Right atrium auricular region (tissue), 2 donors: ENCODE measurements around the gene PAMR1. TPM values are rescaled to one million over a fixed set of nuclear protein-coding genes. Genes with fewer than 3 reads are reported as not detected.

ENCODE experiments used
- DNase-seq: peaks from one replicate; pipeline ENCODE4 v3.0.0-alpha.2; 2019; ENCODE audit warnings: low spot score
- H3K27ac ChIP-seq, 2 donors: fragments of 200-600 bp; sonication (generic); 1 replicate in 1 of 2; 2 replicates in 1 of 2; pipeline ENCODE4 v1.5.1; 2016 to 2019
- H3K27me3 ChIP-seq, 2 donors: fragments of 200-600 bp; sonication (generic); one replicate each; pipeline versions ENCODE4 v1.5.1 to v1.6.0; 2017 to 2019
- H3K36me3 ChIP-seq: fragments of 200-600 bp; sonication (generic); one replicate; pipeline ENCODE4 v1.5.1; 2016
- H3K4me1 ChIP-seq, 2 donors: fragments of 200-600 bp; sonication (generic); one replicate each; pipeline versions ENCODE4 v1.5.1 to v1.6.0; 2017 to 2019
- H3K4me3 ChIP-seq, 2 donors: fragments of 200-600 bp; sonication (generic); 1 replicate in 1 of 2; 2 replicates in 1 of 2; pipeline ENCODE4 v1.5.1; 2017 to 2019; ENCODE audit warnings: mild to moderate bottlenecking in 1 of 2, moderate library complexity in 1 of 2
- H3K9me3 ChIP-seq, 2 donors: fragments of 200-600 bp; sonication (generic); one replicate each; pipeline ENCODE4 v1.5.1; 2019
- total RNA-seq, 2 donors: library from RNA; depleted of rRNA; stranded (reverse); fragments of >200 nt; gene quantifications; one replicate each; pipeline ENCODE4 v1.1.0, GENCODE V29; 2016
- TF ChIP-seq, protein P1 (sequence below), 2 donors: fragments of 200-600 bp; sonication (generic); IDR thresholded peaks; one replicate each; pipeline ENCODE4 v1.5.1; 2019; ENCODE audit warnings: antibody characterized with exemption in 2 of 2

Gene PAMR1
- total RNA-seq, 2 donors from 2014 or later: 8.6 to 15.3 TPM

DNA sequence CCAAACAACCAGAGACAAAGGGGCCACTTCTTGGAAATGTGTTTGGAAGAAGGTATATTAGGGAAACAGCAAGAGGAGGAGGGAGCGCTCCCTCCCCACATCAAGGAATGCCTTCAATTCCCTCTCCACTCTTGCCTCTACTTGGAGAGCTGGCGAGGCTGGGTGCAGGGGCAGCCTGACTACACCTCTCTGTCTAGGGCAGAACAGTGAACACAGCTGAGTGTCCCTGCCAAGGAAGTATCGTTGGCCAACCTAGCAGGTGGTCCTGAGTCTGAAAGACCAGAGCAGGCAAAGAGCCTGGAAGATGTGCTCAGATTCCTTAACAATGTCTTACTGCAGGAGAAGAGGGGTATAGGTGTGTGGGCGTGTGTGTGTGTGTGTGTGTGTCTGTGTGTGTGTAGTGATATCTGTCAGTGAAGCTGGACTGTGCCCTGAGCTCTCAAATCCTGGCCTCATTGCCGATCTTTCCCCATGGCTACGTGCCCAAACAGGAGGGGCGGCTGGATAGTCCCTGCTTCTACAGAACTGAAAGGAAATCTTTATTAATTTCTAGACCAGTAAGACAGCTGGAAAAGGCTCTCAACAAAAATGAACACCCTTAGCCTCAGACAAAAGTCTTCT, 46.8 kb downstream of the PAMR1 start:
- no peak for DNase-seq
- Histone ChIP-seq H3K4me3 (no peak overlapping the region), H3K4me1 (no peaks in the 10 kb centered on the region), H3K27ac (no peak overlapping the region), H3K9me3 (peaks cover 0 to 14% of the 10 kb centered on the region in 2 donors), H3K27me3 (no peaks in the 10 kb centered on the region), H3K36me3 (no peaks in the 10 kb centered on the region)
- TF ChIP-seq, protein P1, sequence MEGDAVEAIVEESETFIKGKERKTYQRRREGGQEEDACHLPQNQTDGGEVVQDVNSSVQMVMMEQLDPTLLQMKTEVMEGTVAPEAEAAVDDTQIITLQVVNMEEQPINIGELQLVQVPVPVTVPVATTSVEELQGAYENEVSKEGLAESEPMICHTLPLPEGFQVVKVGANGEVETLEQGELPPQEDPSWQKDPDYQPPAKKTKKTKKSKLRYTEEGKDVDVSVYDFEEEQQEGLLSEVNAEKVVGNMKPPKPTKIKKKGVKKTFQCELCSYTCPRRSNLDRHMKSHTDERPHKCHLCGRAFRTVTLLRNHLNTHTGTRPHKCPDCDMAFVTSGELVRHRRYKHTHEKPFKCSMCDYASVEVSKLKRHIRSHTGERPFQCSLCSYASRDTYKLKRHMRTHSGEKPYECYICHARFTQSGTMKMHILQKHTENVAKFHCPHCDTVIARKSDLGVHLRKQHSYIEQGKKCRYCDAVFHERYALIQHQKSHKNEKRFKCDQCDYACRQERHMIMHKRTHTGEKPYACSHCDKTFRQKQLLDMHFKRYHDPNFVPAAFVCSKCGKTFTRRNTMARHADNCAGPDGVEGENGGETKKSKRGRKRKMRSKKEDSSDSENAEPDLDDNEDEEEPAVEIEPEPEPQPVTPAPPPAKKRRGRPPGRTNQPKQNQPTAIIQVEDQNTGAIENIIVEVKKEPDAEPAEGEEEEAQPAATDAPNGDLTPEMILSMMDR (IDR thresholded peaks at IDR 0.05): no peak

DNA sequence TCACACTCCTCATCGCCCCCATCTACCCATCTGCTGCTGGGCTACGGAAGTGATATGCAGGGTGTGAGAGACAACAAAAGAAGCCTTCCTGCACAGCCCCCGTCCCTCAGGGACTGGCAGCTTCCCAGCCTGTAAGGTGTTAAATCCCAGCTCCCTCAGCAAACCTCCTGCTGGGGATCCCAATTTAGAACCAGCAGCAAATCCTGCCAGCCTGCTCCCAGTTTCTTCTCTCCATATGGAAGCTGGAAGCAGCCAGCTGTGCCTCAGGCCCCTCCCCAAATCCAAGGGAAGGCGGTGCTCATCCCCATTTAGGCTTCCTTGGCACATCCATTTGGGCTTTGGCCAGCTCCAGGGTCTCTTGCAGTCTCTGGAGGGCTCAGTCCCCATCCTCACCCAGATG, 47.5 kb downstream of the PAMR1 start:
- Histone ChIP-seq H3K9me3 (peaks cover 0 to 8% of the 10 kb centered on the region in 2 donors), H3K27ac (no peak overlapping the region), H3K36me3 (no peaks in the 10 kb centered on the region), H3K27me3 (no peaks in the 10 kb centered on the region), H3K4me3 (no peak overlapping the region), H3K4me1 (no peaks in the 10 kb centered on the region)
- TF ChIP-seq, protein P1 (IDR thresholded peaks at IDR 0.05): no peak
- no peak for DNase-seq

DNA sequence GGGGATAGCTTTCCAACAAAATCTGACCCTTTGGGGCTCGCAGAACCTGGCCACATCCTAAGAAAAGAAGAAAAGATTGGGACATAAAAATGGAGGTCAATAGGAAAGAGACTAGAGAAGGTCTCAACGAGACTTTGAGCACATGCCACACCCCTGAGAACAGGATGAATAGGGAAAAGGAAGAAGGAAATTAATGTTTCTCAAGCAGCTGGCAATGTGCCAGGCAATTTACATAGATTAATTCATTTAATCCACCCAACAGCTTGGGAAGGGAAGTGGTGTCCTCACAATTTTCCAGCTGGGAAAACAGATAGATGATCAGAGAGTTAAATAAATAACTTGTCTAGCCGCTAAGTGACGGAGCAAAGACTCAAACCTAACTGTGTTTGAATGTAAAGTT, 50.7 kb downstream of the PAMR1 start:
- no peaks in the 10 kb centered on the region for H3K27me3 ChIP-seq
- no peak overlapping the region for H3K27ac ChIP-seq
- no peak for DNase-seq
- H3K4me3 ChIP-seq: no peak overlapping the region
- no peaks in the 10 kb centered on the region for H3K9me3 ChIP-seq
- H3K36me3 ChIP-seq: no peaks in the 10 kb centered on the region
- TF ChIP-seq, protein P1 (IDR thresholded peaks at IDR 0.05): no peak
- no peaks in the 10 kb centered on the region for H3K4me1 ChIP-seq

DNA sequence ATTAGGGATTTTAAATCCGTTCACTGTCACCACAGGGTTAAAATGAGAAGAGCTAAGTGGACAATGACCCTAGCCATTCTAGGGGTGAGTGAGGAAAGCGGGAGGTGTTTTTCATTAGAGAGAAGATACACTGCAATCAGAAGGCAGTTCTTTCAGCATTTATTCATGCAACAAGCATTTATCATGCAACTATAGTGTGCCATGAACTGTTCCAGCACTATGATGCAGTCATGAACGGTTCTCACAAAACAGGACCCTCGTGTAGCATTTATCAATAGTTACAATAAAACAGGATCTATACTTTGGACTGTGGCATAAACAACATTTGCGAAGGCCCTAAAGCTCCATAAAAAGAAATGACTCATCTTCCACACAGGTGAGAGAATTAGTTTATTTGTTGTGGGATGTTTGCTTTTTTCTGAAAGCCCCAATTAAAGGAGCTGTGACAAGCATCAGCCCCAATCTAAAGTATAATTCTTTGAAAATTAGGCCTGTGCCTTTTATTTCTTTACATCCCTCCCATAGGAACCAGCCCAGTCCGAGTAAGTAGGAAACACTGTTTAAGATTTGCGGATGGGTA, 51.5 kb downstream of the PAMR1 start:
- H3K27ac ChIP-seq: no peak overlapping the region
- DNase-seq: no peak
- TF ChIP-seq, protein P1 (IDR thresholded peaks at IDR 0.05): no peak
- H3K36me3 ChIP-seq: no peaks in the 10 kb centered on the region
- H3K27me3 ChIP-seq: no peaks in the 10 kb centered on the region
- H3K4me3 ChIP-seq: no peak overlapping the region
- no peaks in the 10 kb centered on the region for H3K9me3 ChIP-seq
- H3K4me1 ChIP-seq: no peaks in the 10 kb centered on the region

DNA sequence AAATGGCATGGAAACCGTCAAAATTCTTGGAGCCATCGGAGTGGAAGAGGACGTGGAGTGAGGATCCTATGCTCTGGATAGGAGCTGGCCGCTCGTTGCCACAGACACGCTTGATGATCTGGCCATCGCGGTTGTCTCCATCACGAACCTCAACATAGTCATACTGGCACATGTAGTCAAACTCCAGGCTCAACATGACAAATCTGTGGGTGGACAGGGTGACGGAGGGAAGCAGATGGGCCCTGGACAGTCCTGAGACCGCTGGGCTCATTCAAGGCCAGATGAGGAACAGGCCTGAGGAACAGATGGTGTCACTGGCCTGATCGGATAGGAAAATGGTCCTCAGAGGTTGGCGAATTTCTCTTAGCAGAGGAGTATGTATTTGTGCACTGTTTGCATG, 54.8 kb downstream of the PAMR1 start:
- no peaks in the 10 kb centered on the region for H3K4me1 ChIP-seq
- H3K27me3 ChIP-seq: no peaks in the 10 kb centered on the region
- H3K4me3 ChIP-seq: no peak overlapping the region
- H3K9me3 ChIP-seq: no peaks in the 10 kb centered on the region
- no peak overlapping the region for H3K27ac ChIP-seq
- no peak for DNase-seq
- TF ChIP-seq, protein P1 (IDR thresholded peaks at IDR 0.05): no peak
- H3K36me3 ChIP-seq: no peaks in the 10 kb centered on the region

DNA sequence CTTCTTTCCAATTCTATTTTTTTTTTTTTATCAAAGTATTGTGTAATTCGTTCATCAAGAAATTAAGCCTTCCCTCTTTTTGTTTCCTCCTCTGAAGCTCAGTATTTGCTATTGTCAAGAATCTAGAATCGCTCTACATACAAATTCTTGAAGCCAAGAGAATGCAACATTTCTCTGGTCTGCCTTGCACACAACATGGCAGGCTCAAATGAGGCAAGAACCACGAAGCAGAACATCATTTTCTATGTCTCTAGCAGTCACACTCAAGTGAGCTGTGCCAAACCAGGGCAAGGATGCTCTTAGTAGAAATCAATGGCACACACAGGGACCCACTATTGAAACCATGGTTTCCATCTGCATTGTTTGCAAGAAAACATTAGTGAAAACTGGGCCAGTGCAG, 59.4 kb downstream of the PAMR1 start:
- H3K4me3 ChIP-seq: no peak overlapping the region
- no peaks in the 10 kb centered on the region for H3K4me1 ChIP-seq
- no peak for DNase-seq
- TF ChIP-seq, protein P1 (IDR thresholded peaks at IDR 0.05): no peak
- no peaks in the 10 kb centered on the region for H3K9me3 ChIP-seq
- no peak overlapping the region for H3K27ac ChIP-seq
- no peaks in the 10 kb centered on the region for H3K36me3 ChIP-seq
- no peaks in the 10 kb centered on the region for H3K27me3 ChIP-seq
